Measurements from ENCODE around the gene FTH1. TPM values are rescaled to one million over a fixed set of nuclear protein-coding genes. Genes with fewer than 3 reads are reported as not detected.

FTH1 gene
- total and polyA plus RNA-seq, 11 donors: 1,764 to 5,397 (median 2,454) TPM

- Histone ChIP-seq H3K4me1 (peaks cover 0 to 12% (median 0%) of the 10 kb centered on the region in 12 donors), H3K27ac (no peak overlapping the region), H3K4me3 (no peak overlapping the region), H3K27me3 (no peaks in the 10 kb centered on the region), H3K9me3 (no peaks in the 10 kb centered on the region), H3K36me3 (no peaks in the 10 kb centered on the region)
- ATAC-seq: peak in 2 of 4 donors; percentile 28 to 46
- intact Hi-C loops (cut with DNase I): no loop called here
- no peak for DNase-seq
- TF ChIP-seq CTCF (IDR thresholded peaks at IDR 0.05): no peak
- TF ChIP-seq POLR2A (IDR thresholded peaks at IDR 0.05): no peak
- 85 to 94% (median 88%) methylated on average over 3 to 5 of the region's 5 CpGs for WGBS, 4 donors
Observed at GRCh38 chr11:62012832-62013461, 45.5 kb upstream of the FTH1 start.

- intact Hi-C loops (cut with DNase I): no loop called here
- ATAC-seq: no peak
- peaks cover 0 to 12% (median 0%) of the 10 kb centered on the region in 12 donors for H3K4me1 ChIP-seq
- TF ChIP-seq CTCF (IDR thresholded peaks at IDR 0.05): no peak
- TF ChIP-seq POLR2A (IDR thresholded peaks at IDR 0.05): no peak
- no peaks in the 10 kb centered on the region for H3K9me3 ChIP-seq
- H3K4me3 ChIP-seq: no peak overlapping the region
- H3K27ac ChIP-seq: no peak overlapping the region
- no peaks in the 10 kb centered on the region for H3K36me3 ChIP-seq
- 42 to 88% (median 71%) methylated on average over 3 of the region's 3 CpGs for WGBS, 4 donors
- no peak for DNase-seq
- no peaks in the 10 kb centered on the region for H3K27me3 ChIP-seq
Observed at GRCh38 chr11:62012451-62012831, 45.0 kb upstream of the FTH1 start.

- Histone ChIP-seq H3K27me3 (no peaks in the 10 kb centered on the region), H3K36me3 (no peaks in the 10 kb centered on the region), H3K4me3 (no peak overlapping the region), H3K9me3 (no peaks in the 10 kb centered on the region), H3K4me1 (peaks cover 0 to 12% (median 0%) of the 10 kb centered on the region in 12 donors), H3K27ac (no peak overlapping the region)
- WGBS, 4 donors: 87 to 98% (median 92%) methylated on average over 2 to 9 of the region's 9 CpGs
- TF ChIP-seq CTCF (IDR thresholded peaks at IDR 0.05) (no peak), POLR2A (IDR thresholded peaks at IDR 0.05) (no peak)
- DNase-seq: no peak
- intact Hi-C loops (cut with DNase I): no loop called here
- ATAC-seq: no peak
Observed at GRCh38 chr11:62011881-62012280, 44.4 kb upstream of the FTH1 start.

- TF ChIP-seq CTCF (IDR thresholded peaks at IDR 0.05): no peak
- no peak for TF ChIP-seq POLR2A (IDR thresholded peaks at IDR 0.05)
- Histone ChIP-seq H3K9me3 (no peaks in the 10 kb centered on the region), H3K4me3 (no peak overlapping the region), H3K36me3 (no peaks in the 10 kb centered on the region), H3K4me1 (peaks cover 0 to 12% (median 0%) of the 10 kb centered on the region in 12 donors), H3K27ac (no peak overlapping the region), H3K27me3 (no peaks in the 10 kb centered on the region)
- 87 to 97% (median 94%) methylated on average over 4 of the region's 4 CpGs for WGBS, 4 donors
- DNase-seq (no peak), ATAC-seq (no peak)
- intact Hi-C loops (cut with DNase I): no loop called here
Observed at GRCh38 chr11:62010935-62011528, 43.6 kb upstream of the FTH1 start.
